Keratinocyte (primary cell): ENCODE measurements around the gene MSGN1. TPM values are rescaled to one million over a fixed set of nuclear protein-coding genes. Genes with fewer than 3 reads are reported as not detected.

ENCODE experiments used
- DNase-seq: peaks from one replicate; pipeline ENCODE4 v3.0.0-alpha.2; 2011; ENCODE audit warnings: low read depth, missing footprints, low spot score
- FAIRE-seq: peaks from 2 replicates; lab custom pipeline; 2011; peaks lifted over from hg19 to GRCh38; lab: Jason Lieb, UNC
- H2AFZ ChIP-seq: 2 replicates; pipeline ENCODE4 v1.6.0; 2012; ENCODE audit warnings: low read length, control low read depth, inconsistent platforms; ENCODE audit not compliant: control insufficient read depth
- H3K27ac ChIP-seq: 2 replicates; pipeline ENCODE4 v1.5.1; 2011; ENCODE audit warnings: low read length; ENCODE audit not compliant: control insufficient read depth, insufficient read depth
- H3K27me3 ChIP-seq: 3 replicates; pipeline ENCODE4 v1.6.0; 2011; ENCODE audit warnings: low read length; ENCODE audit not compliant: control insufficient read depth, insufficient read depth; ENCODE audit errors: extremely low read depth
- H3K36me3 ChIP-seq, 2 experiments: 2 replicates in 1 of 2; 3 replicates in 1 of 2; pipeline ENCODE4 v1.5.1; 2011; ENCODE audit warnings: low read length in 2 of 2, mild to moderate bottlenecking in 1 of 2; ENCODE audit not compliant: control insufficient read depth in 2 of 2, insufficient read depth in 2 of 2; ENCODE audit errors: extremely low read depth in 1 of 2
- H3K4me1 ChIP-seq: 3 replicates; pipeline ENCODE4 v1.5.1; 2011; ENCODE audit warnings: low read length; ENCODE audit not compliant: control insufficient read depth, insufficient read depth; ENCODE audit errors: extremely low read depth
- H3K4me2 ChIP-seq: 3 replicates; pipeline ENCODE4 v1.6.0; 2011; ENCODE audit warnings: low read depth, low read length; ENCODE audit not compliant: control insufficient read depth, insufficient read depth; ENCODE audit errors: extremely low read depth
- H3K4me3 ChIP-seq, 3 experiments: fragments of 200-600 bp in 1 of 3; sonication (generic) in 1 of 3; 2 replicates in 2 of 3; 3 replicates in 1 of 3; pipeline ENCODE4 v1.5.1; 2011 to 2016; ENCODE audit warnings: low read length in 3 of 3, mild to moderate bottlenecking in 3 of 3, control low read depth in 2 of 3, inconsistent platforms in 1 of 3, low read depth in 1 of 3, mixed read lengths in 1 of 3, mixed run types in 1 of 3, moderate library complexity in 1 of 3; ENCODE audit not compliant: control insufficient read depth in 2 of 3, insufficient read depth in 2 of 3; ENCODE audit errors: extremely low read depth in 1 of 3
- H3K79me2 ChIP-seq: 2 replicates; pipeline ENCODE4 v1.6.0; 2012; ENCODE audit warnings: low read length; ENCODE audit not compliant: control insufficient read depth, insufficient read depth
- H3K9ac ChIP-seq: 3 replicates; pipeline ENCODE4 v1.6.0; 2011; ENCODE audit warnings: low read length; ENCODE audit not compliant: control insufficient read depth, insufficient read depth; ENCODE audit errors: extremely low read depth
- H3K9me1 ChIP-seq: 3 replicates; pipeline ENCODE4 v1.6.0; 2011; ENCODE audit warnings: low read length; ENCODE audit not compliant: control insufficient read depth, insufficient read depth; ENCODE audit errors: extremely low read depth
- H3K9me3 ChIP-seq: 2 replicates; pipeline ENCODE4 v1.5.1; 2012; ENCODE audit warnings: low read depth, low read length; ENCODE audit not compliant: control insufficient read depth
- H4K20me1 ChIP-seq: 3 replicates; pipeline ENCODE4 v1.6.0; 2011; ENCODE audit warnings: low read length; ENCODE audit not compliant: control insufficient read depth, insufficient read depth; ENCODE audit errors: extremely low read depth
- CTCF ChIP-seq, 3 experiments: IDR thresholded peaks in 1 of 3; conservative IDR thresholded peaks in 1 of 3; optimal IDR thresholded peaks in 1 of 3; 2 replicates in 2 of 3; 3 replicates in 1 of 3; pipeline versions ENCODE3 to v1.5.1; 2011; ENCODE audit warnings: low read length in 3 of 3, mild to moderate bottlenecking in 3 of 3, moderate library complexity in 2 of 3, control low read depth in 1 of 3, inconsistent platforms in 1 of 3; ENCODE audit not compliant: insufficient read depth in 2 of 3; ENCODE audit errors: extremely low read depth in 1 of 3
- EZH2 ChIP-seq: IDR thresholded peaks from one replicate; pipeline ENCODE4 v1.6.1; 2012; ENCODE audit warnings: inconsistent platforms, mild to moderate bottlenecking, low read length, moderate library complexity
- dilution Hi-C: fragments of 300-500 bp; cut with MboI; formaldehyde crosslinking; loops from one replicate; pipeline ENCODE4 v1.7.0; 2020; ENCODE audit warnings: low sequenced_read_pairs; ENCODE audit not compliant: extremely low pct_ligation_motif_present
- polyA plus RNA-seq, 5 experiments: library from polyadenylated mRNA; depleted of rRNA in 3 of 5; stranded (reverse) in 3 of 5; stranded (forward) in 1 of 5; unstranded in 1 of 5; fragments of >200 nt; gene quantifications; 1 replicate in 1 of 5; 2 replicates in 3 of 5; 3 replicates in 1 of 5; pipeline versions ENCODE4 v1.2.1 to v1.2.3, GENCODE V29; 2011 to 2012; ENCODE audit warnings: missing spikeins in 2 of 5, low read depth in 1 of 5, low replicate concordance in 1 of 5

MSGN1 gene
- polyA plus RNA-seq, 1 donor (not counting 4 experiments of a cell fraction or from before 2014, with no cell fraction given), result 0.22 TPM

GRCh38 chr2:17863539-17863938 lies 47.3 kb downstream of the MSGN1 start:
- H3K4me2 ChIP-seq, result no peak overlapping the region
- FAIRE-seq, result no peak

GRCh38 chr2:17864676-17865075 lies 48.4 kb downstream of the MSGN1 start:
- Histone ChIP-seq H3K4me3 (no peak overlapping the region), H3K79me2 (no peaks in the 10 kb centered on the region), H3K27me3 (no peaks in the 10 kb centered on the region), H3K9ac (no peak overlapping the region), H3K4me1 (no peaks in the 10 kb centered on the region), H2AFZ (no peak overlapping the region), H3K9me1 (no peaks in the 10 kb centered on the region), H3K27ac (no peak overlapping the region), H3K4me2 (no peak overlapping the region), H4K20me1 (no peaks in the 10 kb centered on the region), H3K9me3 (no peaks in the 10 kb centered on the region), H3K36me3 (no peaks in the 10 kb centered on the region)
- FAIRE-seq (no peak), DNase-seq (no peak)
- dilution Hi-C loops, result no loop called here
- TF ChIP-seq CTCF (optimal IDR thresholded peaks at IDR 0.05 in 1 of 3, IDR thresholded peaks at IDR 0.05 in 1 of 3, conservative IDR thresholded peaks at IDR 0.05 in 1 of 3; ENCODE audit: extremely low read depth in 1 of 3, insufficient read depth in 2 of 3, low read length in 3 of 3) (no peak), EZH2 (no peak)

More at GRCh38 chr2:17863539-17863938, 47.3 kb downstream of the MSGN1 start:
- H3K79me2 ChIP-seq, result no peaks in the 10 kb centered on the region
- no peak for DNase-seq
- no peaks in the 10 kb centered on the region for H3K4me1 ChIP-seq
- H3K27me3 ChIP-seq, result no peaks in the 10 kb centered on the region
- no peak overlapping the region for H3K9ac ChIP-seq
- H3K9me3 ChIP-seq, result no peaks in the 10 kb centered on the region
- no peak overlapping the region for H3K4me3 ChIP-seq
- no peaks in the 10 kb centered on the region for H3K36me3 ChIP-seq
- no peak overlapping the region for H2AFZ ChIP-seq
- H3K27ac ChIP-seq, result no peak overlapping the region
- no peaks in the 10 kb centered on the region for H3K9me1 ChIP-seq
- no peak for TF ChIP-seq CTCF (optimal IDR thresholded peaks at IDR 0.05 in 1 of 3, IDR thresholded peaks at IDR 0.05 in 1 of 3, conservative IDR thresholded peaks at IDR 0.05 in 1 of 3; ENCODE audit: extremely low read depth in 1 of 3, insufficient read depth in 2 of 3, low read length in 3 of 3)
- no peak for TF ChIP-seq EZH2
- H4K20me1 ChIP-seq, result no peaks in the 10 kb centered on the region
- dilution Hi-C loops, result no loop called here
